ENCODE measurements around the gene MLF2. TPM values are rescaled to one million over a fixed set of nuclear protein-coding genes. Genes with fewer than 3 reads are reported as not detected.

MLF2 gene
- total RNA-seq, 1 donor from 2014 or later, result 120 TPM

GRCh38 chr12:6778217-6778573 is 25.3 kb upstream of the MLF2 start:
- H3K9me3 Mint-ChIP-seq, result no peaks in the 10 kb centered on the region
- peaks cover 10% of the 10 kb centered on the region for H3K27me3 ChIP-seq
- DNase-seq (ENCODE audit: low spot score), result peak; percentile 57
- H3K4me3 ChIP-seq, result peak overlapping the region; percentile 37
- TF ChIP-seq CTCF (IDR thresholded peaks at IDR 0.05) (no peak), EZH2phosphoT487 (IDR thresholded peaks at IDR 0.05) (no peak), EZH2 (IDR thresholded peaks at IDR 0.05) (no peak)
- peak overlapping the region; percentile 98 for H3K27ac Mint-ChIP-seq
- peaks cover 35% of the 10 kb centered on the region for H3F3A ChIP-seq (ENCODE audit: low read depth)
- H3K36me3 Mint-ChIP-seq, result peaks cover 23% of the 10 kb centered on the region
- peaks cover 42% of the 10 kb centered on the region for H3K4me1 Mint-ChIP-seq
- peaks cover 5% of the 10 kb centered on the region for H4K20me1 ChIP-seq (ENCODE audit: low read depth)
- H3K36me3 ChIP-seq, result no peaks in the 10 kb centered on the region
- no peak overlapping the region for H3K9ac ChIP-seq
- H3K79me2 ChIP-seq (ENCODE audit: low read depth), result no peaks in the 10 kb centered on the region
- H3K4me1 ChIP-seq, result peaks cover 45% of the 10 kb centered on the region
- H3K4me3 Mint-ChIP-seq, result peak overlapping the region; percentile 84
- H3K27ac ChIP-seq, result peak overlapping the region; percentile 35
- H3K4me2 ChIP-seq, result peak overlapping the region; percentile 80
- H3K27me3 Mint-ChIP-seq (ENCODE audit: insufficient read depth, low read depth), result peaks cover 27% of the 10 kb centered on the region
- no peaks in the 10 kb centered on the region for H3K9me3 ChIP-seq (ENCODE audit: low read depth)
- H2AFZ ChIP-seq (replicated peaks), result no peak overlapping the region

- Histone ChIP-seq H3K4me2 (no peak overlapping the region), H3K27ac (no peak overlapping the region), H3K4me1 (peaks cover 48% of the 10 kb centered on the region), H2AFZ (replicated peaks) (no peak overlapping the region), H3K27me3 (peaks cover 18% of the 10 kb centered on the region), H3K9me3 (ENCODE audit: low read depth) (no peaks in the 10 kb centered on the region), H3K9ac (no peak overlapping the region), H3K36me3 (no peaks in the 10 kb centered on the region), H3F3A (ENCODE audit: low read depth) (peaks cover 43% of the 10 kb centered on the region), H3K79me2 (ENCODE audit: low read depth) (no peaks in the 10 kb centered on the region), H4K20me1 (ENCODE audit: low read depth) (peaks cover 13% of the 10 kb centered on the region), H3K4me3 (no peak overlapping the region)
- Mint-ChIP-seq H3K36me3 (peaks cover 25% of the 10 kb centered on the region), H3K27ac (no peak overlapping the region), H3K4me3 (no peak overlapping the region), H3K9me3 (no peaks in the 10 kb centered on the region), H3K4me1 (peaks cover 47% of the 10 kb centered on the region), H3K27me3 (ENCODE audit: insufficient read depth, low read depth) (peaks cover 29% of the 10 kb centered on the region)
- TF ChIP-seq CTCF (IDR thresholded peaks at IDR 0.05) (no peak), EZH2 (IDR thresholded peaks at IDR 0.05) (no peak), EZH2phosphoT487 (IDR thresholded peaks at IDR 0.05) (no peak)
- DNase-seq (ENCODE audit: low spot score), result no peak
Measured at GRCh38 chr12:6777386-6777785, 24.4 kb upstream of the MLF2 start.

- Histone ChIP-seq H3K36me3 (peaks cover 5% of the 10 kb centered on the region), H2AFZ (replicated peaks) (no peak overlapping the region), H3F3A (ENCODE audit: low read depth) (peaks cover 57% of the 10 kb centered on the region), H3K79me2 (ENCODE audit: low read depth) (peaks cover 6% of the 10 kb centered on the region), H3K9me3 (ENCODE audit: low read depth) (no peaks in the 10 kb centered on the region), H3K4me2 (no peak overlapping the region), H3K4me3 (no peak overlapping the region), H4K20me1 (ENCODE audit: low read depth) (peaks cover 32% of the 10 kb centered on the region), H3K4me1 (peaks cover 62% of the 10 kb centered on the region), H3K27me3 (peaks cover 18% of the 10 kb centered on the region), H3K27ac (no peak overlapping the region), H3K9ac (no peak overlapping the region)
- H3K27me3 Mint-ChIP-seq (ENCODE audit: insufficient read depth, low read depth), result peaks cover 32% of the 10 kb centered on the region
- H3K36me3 Mint-ChIP-seq, result peaks cover 36% of the 10 kb centered on the region
- peak overlapping the region; percentile 33 for H3K4me3 Mint-ChIP-seq
- H3K27ac Mint-ChIP-seq, result peak overlapping the region; percentile 33
- peaks cover 56% of the 10 kb centered on the region for H3K4me1 Mint-ChIP-seq
- no peaks in the 10 kb centered on the region for H3K9me3 Mint-ChIP-seq
- no peak for TF ChIP-seq EZH2phosphoT487 (IDR thresholded peaks at IDR 0.05)
- no peak for TF ChIP-seq CTCF (IDR thresholded peaks at IDR 0.05)
- no peak for TF ChIP-seq EZH2 (IDR thresholded peaks at IDR 0.05)
- no peak for DNase-seq (ENCODE audit: low spot score)
Measured at GRCh38 chr12:6775185-6776174, 22.5 kb upstream of the MLF2 start.

All from neural progenitor cell (in vitro differentiated cells).